Measurements from ENCODE around the gene DUOX2. TPM values are rescaled to one million over a fixed set of nuclear protein-coding genes. Genes with fewer than 3 reads are reported as not detected.

Gene DUOX2
- total and polyA plus RNA-seq, 2 of the 8 experiments (the other 6 are each of a cell fraction or from before 2014, with no cell fraction given): 0.08 TPM; not detected in 1

GRCh38 chr15:45149060-45149459 is 35.1 kb upstream of the DUOX2 start (continued):
- no peak for TF ChIP-seq POLR2AphosphoS5 (IDR thresholded peaks at IDR 0.05; ENCODE audit: low read depth, low read length)
- no peak for TF ChIP-seq SUZ12 (IDR thresholded peaks at IDR 0.05; ENCODE audit: low read length)
- TF ChIP-seq NANOG (IDR thresholded peaks at IDR 0.05; ENCODE audit: insufficient read depth, low read depth, low read length, poor library complexity, severe bottlenecking): no peak
- no peak for TF ChIP-seq CHD2 (IDR thresholded peaks at IDR 0.05; ENCODE audit: low read length)
- no peak for TF ChIP-seq MAX (IDR thresholded peaks at IDR 0.05)
